Measurements from ENCODE around the gene IL21R.

- TF ChIP-seq ZNF70 (CRISPR knock-in tag; IDR thresholded peaks at IDR 0.05) (no peak), CSRNP3 (CRISPR knock-in tag; IDR thresholded peaks at IDR 0.05) (no peak), ZFP3 (CRISPR knock-in tag; IDR thresholded peaks at IDR 0.05) (no peak), PATZ1 (CRISPR knock-in tag; IDR thresholded peaks at IDR 0.05; ENCODE audit: borderline replicate concordance) (no peak), ZFP30 (CRISPR knock-in tag; IDR thresholded peaks at IDR 0.05) (no peak), ZNF565 (CRISPR knock-in tag; conservative IDR thresholded peaks at IDR 0.05; ENCODE audit: low read depth) (no peak), ISL1 (CRISPR knock-in tag; IDR thresholded peaks at IDR 0.05) (no peak), TOX (CRISPR knock-in tag; IDR thresholded peaks at IDR 0.05; ENCODE audit: borderline replicate concordance) (no peak), POU6F1 (CRISPR knock-in tag; IDR thresholded peaks at IDR 0.05; ENCODE audit: borderline replicate concordance, low read depth) (no peak), GLIS3 (CRISPR knock-in tag; IDR thresholded peaks at IDR 0.05) (no peak), TCF4 (CRISPR knock-in tag; IDR thresholded peaks at IDR 0.05; ENCODE audit: borderline replicate concordance) (no peak)
- TF ChIP-seq, protein P1, sequence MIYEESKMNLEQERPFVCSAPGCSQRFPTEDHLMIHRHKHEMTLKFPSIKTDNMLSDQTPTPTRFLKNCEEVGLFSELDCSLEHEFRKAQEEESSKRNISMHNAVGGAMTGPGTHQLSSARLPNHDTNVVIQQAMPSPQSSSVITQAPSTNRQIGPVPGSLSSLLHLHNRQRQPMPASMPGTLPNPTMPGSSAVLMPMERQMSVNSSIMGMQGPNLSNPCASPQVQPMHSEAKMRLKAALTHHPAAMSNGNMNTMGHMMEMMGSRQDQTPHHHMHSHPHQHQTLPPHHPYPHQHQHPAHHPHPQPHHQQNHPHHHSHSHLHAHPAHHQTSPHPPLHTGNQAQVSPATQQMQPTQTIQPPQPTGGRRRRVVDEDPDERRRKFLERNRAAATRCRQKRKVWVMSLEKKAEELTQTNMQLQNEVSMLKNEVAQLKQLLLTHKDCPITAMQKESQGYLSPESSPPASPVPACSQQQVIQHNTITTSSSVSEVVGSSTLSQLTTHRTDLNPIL (CRISPR knock-in tag; IDR thresholded peaks at IDR 0.05; ENCODE audit: low read depth) = no peak
These were observed 37.5 kb downstream of the IL21R start for GRCh38 chr16:27439271-27440018.
